HG03135 (cell line): ENCODE measurements around the gene CGAS.
"Not testable (repeated sequence)": the region's sequence is repeated elsewhere in the genome, so short reads cannot be mapped to it uniquely, and the experiment has no call there.

Source experiments
- ATAC-seq: cut with Tn5 transposase; IDR thresholded peaks from one replicate; pipeline ENCODE4 v1.9.1; 2021; ENCODE audit warnings: mild to moderate bottlenecking, moderate library complexity; ENCODE audit not compliant: unreplicated experiment

CGAS gene

DNA sequence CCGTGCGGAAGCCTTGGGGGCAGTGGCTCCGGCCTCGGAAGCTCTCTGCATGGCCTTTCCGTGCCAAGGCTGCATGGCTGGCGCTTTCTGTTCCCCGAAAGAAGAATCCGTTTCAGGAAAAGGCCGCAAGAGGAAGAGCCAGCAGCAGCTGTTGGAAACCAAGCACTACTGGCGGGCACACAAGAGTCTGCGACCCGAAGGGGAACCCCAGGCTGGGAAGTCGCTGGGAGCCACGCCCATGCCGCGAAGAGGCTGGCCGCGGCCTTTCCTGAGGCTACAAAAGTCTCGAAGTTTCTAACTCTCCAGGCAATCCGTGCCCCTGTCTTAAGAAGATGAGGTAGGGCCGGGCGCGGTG, at the start of gene CGAS:
CGAS (minus strand) TSS at position 191 of the 355 bp plus-strand sequence; CDS start at position 75, 116 bp downstream.
- peak; percentile 67 for ATAC-seq

DNA sequence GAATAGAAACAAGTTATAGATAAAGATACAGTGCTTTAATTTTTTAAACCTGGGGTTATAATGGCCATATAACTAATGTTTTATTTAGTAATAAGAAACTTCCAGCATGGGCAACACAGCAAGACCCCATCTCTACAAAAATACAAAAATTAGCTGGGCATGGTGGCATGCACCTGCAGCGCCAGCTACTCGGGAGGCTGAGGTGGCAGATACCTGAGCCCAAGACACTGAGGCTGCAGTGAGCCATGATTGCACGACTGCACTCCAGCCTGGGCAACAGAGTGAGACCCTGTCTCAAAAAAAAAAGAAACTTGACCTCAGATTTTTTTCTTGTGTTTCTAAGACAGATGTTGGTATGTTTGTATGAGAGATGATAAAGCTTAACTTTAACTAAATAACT, 45.8 kb upstream of the CGAS start:
- no peak for ATAC-seq

DNA sequence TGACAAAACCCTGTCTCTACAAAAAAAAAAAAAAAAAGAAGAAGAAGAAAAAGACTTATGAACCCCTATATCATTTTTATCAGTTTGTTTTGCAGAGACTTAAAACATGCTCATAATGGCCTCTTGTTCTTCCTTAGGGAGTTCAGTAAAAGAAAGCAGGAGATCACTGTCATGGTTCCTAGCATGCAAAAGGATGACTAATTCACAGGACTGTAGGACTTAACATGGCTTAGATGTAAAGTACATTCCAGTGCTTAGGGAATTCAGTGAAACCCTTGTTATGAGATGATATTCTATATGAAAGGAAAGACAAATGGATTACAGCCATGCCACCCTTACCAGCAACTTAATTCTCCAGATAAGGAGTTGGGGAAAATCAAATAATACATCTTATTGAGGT, 39.3 kb upstream of the CGAS start:
- no peak for ATAC-seq

DNA sequence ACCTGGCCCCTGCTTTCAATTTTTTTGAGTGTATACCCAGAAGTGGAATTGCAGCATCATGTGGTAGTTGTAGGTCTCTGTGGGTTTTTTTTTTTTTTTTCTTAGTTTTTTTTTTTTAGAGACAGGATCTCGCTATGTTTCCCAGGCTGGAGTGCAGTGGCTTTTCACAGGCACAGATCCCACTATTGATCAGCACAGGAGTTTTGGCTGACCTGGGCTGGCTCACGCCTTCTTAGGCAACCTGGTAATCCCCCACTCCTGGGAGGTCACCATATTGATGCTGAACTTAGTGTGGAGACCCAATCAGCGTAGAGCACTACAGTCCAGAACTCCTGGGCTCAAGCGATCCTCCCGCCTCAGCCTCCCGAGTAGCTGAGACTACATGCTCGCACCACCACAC, 35.4 kb upstream of the CGAS start:
- no peak for ATAC-seq

DNA sequence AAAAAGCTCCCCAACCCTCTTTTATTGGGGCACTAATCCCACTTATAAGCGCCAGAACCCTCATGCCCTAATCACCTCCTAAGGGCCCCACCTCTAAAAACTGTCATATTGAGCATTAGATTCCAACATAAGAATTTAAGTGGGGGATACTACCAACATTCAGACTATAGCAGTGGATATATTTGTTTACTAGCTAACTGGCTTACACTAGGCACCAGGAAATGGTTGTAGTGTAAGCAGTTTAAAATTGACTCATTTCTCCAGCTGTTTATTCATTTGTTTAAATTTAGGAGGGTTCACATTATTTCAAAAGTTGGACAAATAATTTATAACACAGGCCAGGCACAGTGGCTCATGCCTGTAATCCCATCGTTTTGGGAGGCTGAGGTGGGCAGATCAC, 32.3 kb upstream of the CGAS start:
- ATAC-seq: no peak

DNA sequence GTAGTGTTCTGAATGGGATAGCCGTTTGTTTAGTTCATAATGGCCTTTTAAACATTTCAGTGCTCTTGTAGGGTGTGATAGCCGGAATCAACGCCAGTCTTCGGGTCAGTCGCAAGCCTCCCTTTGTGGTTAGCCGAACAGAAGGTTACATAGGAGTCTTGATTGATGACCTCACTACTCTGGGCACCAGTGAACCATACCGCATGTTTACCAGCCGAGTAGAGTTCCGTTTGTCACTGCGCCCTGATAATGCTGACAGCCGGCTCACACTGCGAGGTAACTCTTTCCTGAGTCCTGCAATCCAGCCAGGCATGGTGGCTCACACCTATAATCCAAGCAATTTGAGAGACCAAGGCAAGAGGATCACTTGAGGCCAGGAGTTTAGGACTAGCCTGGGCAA, 29.9 kb upstream of the CGAS start:
- ATAC-seq: no peak

DNA sequence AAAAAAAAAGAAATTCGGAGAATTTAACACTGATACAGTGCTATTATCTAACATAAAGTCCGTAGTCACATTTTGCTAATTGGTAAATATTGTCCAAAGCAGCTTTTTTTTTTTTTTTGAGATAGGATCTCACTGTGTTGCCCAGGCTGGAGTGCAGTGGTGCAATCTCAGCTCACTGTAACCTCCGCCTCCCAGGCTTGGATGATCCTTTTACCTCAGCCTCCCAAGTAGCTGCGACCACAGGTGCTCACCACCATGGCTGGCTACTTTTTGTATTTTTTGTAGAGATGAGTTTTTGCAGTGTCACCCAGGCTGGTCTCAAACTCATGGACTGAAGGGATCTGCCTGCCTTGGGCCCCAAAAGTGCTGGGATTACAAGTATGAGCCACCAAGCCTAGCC, 25.3 kb upstream of the CGAS start:
- ATAC-seq: no peak

DNA sequence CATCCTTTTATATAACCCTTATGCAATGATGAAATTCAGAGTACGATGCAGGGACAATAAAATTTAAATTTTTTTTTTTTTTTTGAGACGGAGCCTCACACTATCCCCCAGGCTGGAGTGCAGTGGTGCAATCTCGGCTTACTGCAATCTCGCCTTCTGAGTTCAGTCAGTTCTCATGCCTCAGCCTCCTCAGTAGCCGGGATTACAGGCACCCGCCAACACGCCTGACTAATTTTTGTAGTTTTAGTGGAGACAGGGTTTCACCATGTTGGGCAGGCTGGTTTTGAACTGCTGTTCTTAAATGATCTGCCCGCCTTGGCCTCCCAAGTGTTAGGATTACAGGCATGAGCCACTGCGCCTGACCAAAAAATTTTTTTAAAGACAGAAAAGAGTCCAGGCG, 24.6 kb upstream of the CGAS start:
- ATAC-seq: no peak

DNA sequence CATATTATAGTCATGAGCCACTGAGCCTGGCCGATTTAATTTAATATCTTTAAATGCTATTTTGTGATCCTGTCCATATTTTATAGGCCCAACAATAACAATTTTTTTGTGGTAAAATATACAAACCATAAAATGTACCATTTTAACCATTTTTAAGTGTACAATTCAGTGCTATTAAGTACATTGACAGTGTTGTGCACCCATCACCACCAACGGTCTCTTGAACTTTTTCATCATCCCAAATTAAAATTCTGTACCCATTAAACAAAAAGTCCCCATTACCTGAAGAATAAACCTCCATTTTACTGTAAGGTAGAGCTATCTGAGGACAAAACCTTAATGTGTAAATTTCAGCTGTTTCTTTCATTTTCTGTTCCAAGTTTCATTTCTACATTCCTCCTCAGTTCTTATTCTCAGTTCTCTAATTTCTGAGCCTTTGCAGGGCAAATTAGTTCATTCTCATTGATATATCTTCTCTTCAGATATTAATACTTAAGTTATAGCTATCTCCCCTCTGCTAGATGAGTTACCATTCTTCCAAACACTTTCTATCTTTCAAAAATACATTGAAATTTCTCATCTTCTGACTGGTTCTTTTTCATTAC, 19.7 kb upstream of the CGAS start:
- peak; percentile 98 for ATAC-seq

DNA sequence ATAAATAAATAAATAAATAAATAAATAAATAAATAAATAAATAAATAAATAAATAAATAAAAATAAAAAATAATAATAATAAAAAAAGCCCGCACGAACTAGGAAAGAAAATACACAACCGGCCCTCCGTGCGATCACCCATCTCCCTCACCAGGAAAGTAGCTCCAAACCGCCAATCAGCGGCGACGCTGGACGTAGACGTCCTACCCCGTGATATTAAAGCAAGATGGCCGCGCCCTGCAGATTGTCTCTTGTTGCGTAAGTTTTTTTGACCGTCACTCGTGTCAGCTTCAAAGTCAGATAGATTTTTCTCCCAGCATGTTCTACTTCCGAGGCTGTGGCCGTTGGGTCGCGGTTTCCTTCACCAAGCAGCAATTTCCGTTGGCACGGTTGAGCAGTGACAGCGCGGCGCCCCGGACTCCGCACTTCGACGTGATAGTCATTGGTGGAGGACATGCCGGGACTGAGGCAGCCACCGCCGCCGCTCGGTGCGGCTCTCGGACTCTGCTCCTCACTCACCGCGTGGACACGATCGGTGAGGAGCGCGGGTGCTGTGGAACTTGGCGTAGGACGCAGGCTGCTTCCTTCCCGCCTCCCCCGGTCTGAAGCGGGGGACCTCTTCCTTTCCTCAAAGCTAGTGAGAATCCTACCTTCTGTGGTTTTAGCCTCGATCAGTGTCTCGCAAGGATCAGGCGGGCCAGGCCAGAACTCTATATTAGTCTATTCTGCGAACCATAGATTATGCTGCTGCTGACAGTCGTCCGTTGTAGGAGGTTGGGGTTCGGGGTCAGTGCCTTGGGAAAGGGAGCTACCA, 9.6 kb upstream of the CGAS start, which contains the start of gene MTO1:
MTO1 (plus strand) TSS at position 201 of the 814 bp plus-strand sequence; CDS start at position 319, 118 bp downstream.
- ATAC-seq: peak; percentile 96

DNA sequence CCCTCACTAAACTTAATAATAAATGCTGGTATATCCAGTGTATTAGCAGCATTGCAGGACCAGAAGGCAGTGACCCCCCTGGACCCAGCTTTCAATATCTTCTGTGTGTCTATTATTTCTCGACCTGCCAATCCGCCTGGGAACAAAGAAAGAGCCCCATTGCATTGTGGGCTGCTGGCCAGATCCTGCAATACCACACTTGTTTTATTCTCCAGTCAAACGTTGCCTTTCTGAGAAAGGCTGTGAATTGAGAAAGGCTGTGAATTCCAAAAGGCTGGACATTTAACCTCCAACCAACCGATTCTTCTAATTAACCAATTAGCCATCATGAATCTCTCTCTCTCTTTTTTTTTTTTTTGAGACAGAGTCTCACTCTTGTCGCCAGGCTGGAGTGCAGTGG, 8.0 kb upstream of the CGAS start:
- ATAC-seq: no peak

DNA sequence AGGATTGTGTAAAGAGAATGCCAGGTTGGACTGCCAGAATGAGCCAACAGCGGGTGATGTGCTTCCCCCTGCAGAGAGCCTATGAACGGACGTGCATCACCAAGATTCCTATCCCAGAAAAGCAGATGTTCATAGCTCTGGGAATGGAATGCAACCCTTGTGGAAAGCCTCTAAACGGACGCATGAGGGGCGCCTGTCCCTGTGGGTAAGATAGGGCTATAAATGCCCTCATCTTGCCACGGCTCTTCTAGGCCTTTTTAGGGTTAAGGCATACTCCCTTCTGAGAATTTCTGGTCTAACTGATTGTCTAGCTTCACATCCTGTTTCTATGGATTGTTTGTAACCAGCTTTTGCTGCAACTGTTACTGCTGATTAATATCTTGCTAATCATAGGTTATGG, 7.4 kb upstream of the CGAS start:
- ATAC-seq: not testable (repeated sequence)

DNA sequence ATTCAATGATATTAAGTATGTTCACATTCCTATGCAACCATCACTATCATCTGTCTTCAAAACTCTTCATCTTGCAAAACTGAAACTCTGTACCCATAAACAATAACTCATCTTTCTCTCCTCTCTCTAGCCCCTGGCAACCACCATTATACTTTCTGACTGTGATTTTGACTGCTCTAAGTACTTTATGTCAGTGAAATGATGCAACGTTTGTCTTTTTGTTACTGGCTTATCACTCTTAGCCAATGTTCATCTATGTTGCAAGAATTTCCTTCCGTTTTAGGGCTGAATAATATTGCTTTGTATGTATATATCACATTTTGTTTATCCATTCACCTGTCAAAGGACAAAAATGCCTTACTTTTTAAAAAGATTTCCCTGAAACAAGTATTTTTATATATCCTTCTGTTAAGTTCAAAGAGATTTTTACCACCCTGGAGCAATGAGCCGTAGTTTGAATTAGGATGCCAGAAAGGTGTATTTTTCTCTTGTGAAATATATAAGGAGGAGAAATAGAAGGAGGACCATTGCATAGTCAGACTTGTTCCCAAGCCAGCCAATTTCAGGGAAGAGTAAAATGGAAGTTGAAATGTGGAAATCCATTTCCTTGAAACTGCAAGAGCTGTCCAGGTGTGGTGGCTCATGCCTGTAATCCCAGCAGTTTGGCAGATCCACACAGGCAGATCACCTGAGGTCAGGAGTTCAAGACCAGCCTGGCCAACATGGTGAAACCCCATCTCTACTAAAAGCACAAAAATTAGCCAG, 4.0 kb upstream of the CGAS start:
- ATAC-seq: no peak

DNA sequence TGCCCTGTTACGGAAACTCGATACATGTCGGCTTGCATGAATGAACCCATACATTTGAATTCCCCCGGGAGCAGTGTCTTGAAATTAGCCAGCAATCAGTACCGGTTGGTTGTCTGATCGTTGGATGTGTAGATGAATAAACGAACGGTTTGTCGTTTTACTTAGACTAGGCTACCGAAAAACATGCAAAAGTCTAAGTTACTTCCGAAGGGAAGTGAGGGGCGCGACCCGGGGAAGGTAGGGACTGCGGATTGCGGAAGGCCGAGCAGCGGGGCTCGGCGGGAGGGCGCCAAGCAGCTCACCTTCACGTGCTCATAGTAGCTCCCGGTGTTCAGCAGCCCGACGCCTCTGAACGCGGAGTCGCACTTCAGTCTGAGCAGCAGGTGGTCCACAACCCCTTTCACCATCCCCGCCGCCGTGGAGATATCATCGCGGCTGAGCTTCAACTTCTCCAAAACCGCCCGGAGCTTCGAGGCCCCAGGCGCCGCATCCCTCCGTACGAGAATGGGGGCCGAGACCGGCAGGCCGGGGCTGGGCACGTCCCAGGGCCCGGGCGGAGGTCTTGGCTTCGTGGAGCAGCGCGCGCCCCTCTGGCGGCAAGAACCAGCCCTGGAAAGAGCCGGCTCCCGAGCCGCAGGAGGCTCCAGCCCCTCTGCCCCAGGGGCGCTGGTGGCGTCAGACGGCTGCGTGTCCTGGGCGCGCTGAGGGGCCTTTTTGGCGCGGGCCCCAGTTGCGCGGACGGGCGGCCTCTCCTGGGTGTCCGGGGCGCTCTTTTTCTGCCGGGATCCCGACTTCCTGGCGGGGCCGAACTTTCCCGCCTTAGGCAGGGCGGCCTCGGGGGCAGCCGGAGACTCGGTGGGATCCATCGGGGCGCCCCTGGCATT, 632 bp downstream of the CGAS start:
- peak; percentile 54 for ATAC-seq

DNA sequence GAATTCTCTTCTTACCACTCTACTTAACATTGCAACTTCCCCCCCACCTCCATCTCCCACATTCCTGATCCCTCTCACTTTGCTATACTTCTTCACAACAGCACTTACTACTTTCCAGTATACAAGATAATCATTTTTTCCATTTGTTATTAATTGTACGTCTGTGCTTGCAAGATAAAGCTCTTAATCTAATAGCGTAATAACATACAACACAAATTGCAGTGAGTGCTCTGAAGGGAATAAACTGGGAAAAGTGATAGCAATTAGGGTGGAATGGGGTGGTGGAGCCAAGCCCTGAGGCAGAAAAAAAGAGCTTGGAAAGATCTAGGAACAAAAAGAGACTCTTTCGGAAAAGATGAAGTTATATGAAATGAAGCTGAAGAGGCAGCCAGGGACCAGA, 8.5 kb downstream of the CGAS start:
- no peak for ATAC-seq

DNA sequence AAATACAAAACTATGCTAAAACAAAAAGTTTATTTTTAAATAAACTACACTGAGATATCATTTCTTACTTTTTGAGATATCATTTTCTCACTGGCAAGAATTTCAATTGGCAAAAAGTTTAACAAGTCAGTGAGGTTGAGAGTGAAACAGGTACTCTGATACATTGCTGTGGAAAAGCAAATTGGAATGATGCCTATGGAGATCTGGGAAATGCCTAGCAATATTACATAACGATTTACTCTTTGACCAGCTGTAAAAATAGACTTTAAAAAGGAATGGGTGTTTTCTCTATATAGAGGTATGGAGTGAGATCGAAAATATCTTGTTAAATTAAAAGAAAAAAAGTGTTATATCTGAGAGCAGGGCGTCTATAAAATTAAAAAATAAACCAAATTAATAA, 16.9 kb downstream of the CGAS start:
- ATAC-seq: no peak

DNA sequence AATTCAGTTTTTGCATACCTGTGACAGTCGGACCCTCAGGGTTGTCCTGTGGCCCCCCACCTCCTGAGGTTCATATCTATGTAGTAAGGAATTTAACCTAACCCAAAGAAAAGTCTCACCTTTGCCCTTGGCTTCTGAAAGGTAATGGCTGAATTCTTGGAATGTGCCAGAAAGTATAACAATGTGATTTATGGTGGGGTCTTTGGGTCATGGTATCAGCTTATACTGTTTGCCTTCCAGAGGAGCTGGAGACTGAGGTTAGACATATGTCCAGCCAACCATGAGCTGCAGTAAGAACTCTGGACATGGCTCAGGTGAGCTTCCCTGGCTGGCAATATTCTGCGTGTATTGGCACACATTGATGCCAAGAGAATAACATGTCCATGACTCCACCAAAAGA, 30.6 kb downstream of the CGAS start:
- no peak for ATAC-seq

DNA sequence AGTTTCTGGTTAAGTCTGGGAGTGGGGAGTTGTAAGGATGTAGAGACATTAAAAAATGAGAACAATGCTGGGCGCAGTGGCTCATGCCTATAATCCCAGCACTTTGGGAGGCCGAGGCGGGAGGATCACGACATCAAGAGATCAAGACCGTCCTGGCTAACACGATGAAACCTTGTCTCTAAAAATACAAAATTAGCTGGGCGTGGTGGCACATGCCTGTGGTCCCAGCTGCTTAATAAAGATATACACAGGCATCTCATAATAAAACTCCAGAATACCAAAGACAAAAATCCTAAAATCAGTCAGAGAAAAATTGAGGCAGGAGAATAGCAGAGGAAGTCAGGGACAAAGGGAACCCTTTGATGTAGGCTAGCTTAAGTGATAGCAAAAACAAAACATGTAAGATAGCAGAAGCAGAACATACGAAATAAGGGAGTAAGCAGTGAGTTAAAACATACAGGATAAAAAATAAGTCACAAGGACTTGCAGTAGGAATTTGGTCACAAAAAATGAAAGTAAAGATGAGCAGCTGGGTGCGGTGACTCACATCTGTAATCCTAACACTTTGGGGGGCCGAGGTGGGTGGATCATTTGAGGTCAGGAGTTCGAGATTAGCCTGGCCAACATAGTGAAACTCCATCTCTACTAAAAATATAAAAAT, 33.9 kb downstream of the CGAS start:
- no peak for ATAC-seq

DNA sequence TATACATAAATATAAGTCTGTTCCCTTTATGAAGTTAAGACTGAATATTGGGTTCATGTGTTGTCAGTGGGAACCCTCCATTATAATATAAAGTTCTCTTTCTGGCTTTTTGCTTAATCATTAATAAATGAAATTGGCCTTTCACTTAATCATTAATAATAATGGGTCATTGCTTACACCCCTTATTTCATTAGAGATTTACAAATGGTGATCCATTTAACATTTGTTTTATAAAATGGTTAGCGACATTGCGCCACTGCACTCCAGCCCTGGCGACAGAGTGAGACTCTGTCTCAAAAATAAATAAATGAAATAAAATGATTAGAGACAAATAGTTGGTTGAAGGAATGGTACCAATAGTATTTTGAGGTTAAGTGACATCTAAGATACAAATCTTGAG, 39.0 kb downstream of the CGAS start:
- no peak for ATAC-seq

DNA sequence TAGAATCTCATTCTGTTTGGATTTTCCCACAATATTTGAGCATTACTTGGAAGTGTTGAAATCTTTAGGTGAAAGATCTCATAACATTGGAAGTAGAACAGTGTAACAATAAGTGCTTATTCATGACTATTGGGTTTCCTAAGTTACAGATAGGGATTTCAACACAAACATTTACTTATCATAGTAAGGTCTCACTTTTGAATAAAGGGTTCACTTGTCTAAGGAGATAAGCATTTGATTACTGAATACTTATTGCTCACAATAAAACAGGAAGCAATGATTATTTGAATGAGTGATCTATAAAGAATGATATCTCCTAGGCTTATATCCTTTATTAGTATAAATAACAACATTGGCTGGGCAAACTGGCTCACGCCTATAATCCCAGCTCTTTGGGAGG, 42.7 kb downstream of the CGAS start:
- ATAC-seq: no peak
